ENCODE measurements around the gene NAALADL2.
"Not testable (repeated sequence)": the region's sequence is repeated elsewhere in the genome, so short reads cannot be mapped to it uniquely, and the experiment has no call there.

NAALADL2 gene

DNA sequence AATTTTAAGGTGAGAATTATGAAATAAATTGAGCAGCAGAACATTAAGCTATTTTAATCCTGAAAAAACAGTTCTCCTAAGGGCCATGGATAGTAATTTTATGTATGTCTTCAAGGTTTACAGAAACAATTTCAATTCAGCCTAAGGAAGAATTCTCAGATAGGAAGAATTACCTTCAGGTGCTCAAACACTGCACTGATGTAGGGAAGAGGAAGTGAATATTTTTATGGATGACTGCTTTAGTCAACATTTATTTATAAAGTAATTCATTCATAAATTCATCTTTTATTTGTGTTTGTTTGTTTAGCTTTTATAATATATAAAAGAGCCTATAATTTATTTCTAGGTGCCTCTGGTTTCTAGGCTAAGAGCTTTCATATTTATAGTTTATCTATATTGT, 620.7 kb downstream of the NAALADL2 start:
- no peak for DNase-seq (ENCODE audit: low spot score)

DNA sequence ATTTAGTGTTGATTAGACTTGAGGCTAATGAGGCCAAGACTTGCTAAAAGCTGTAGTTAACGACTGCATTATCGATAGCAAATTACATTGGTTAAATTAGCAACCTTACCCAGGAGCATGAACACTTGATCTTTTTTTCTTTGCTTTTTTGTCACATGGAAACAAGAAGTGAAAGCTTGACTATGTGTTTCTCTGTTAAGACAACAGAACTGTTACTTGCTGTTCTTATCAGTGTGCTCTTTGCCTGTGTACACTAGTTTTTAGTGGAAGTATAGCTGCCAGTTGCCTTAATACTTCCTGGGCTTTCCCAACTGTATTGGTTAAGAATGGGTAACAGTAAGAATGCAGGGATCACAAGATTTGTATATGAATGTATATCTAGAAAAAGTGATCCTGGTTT, 625.5 kb downstream of the NAALADL2 start:
- DNase-seq (ENCODE audit: low spot score) = no peak

DNA sequence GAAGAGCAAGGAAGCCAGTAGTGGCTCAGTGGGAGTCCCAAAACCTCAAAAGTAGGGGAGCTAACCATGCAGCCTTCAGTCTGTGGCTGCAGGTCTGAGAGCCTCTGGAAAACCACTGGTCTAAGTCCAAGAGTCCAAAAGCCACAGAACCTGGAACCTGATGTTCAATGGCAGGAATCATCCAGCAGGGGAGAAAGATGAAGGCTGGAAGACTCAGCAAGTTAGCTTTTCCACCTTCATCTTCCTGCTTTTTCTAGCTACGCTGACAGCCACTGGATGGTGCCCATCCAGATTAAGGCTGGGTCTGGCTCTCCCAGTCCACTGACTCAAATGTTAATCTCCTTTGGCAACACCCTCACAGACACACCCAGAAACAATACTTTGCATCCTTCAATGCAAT, 626.3 kb downstream of the NAALADL2 start:
- DNase-seq (ENCODE audit: low spot score) = no peak

DNA sequence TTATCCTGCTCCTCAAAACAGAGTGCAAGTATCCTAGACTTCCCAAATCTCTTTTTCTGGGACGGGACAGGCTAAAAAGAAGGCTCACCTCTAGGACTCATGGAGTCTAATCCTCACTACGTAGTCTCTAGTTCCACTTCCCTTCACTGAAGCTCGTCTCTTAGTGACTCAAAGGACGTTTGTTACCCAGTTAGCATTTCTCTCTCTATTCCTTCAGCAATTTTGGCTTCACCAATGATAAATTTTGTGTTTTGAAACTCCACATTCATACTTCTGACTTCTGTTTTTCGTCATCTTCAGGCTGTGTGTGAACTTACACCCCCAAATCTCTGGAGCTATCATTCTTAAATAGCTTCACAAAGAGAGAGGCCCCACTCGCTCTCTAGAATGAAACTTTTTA, 627.1 kb downstream of the NAALADL2 start:
- DNase-seq (ENCODE audit: low spot score) = no peak

DNA sequence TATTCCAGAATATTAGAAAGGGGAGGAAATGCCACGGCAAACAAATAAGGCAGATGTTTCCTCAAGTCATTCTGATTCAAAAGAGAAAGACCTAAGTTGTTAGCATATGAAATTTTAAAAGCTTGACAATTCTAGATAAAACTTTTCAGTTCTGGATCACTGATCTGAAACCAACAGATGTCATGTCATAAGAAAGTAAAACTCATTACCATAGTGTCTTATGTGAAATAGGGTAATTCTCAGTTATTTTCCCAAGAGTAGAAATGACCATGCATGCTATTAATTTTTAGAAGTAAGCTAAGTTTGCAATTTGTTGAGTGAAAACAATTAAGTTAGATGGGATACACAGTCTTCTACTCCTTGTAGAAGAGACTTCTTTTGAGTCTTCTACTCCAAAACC, 630.3 kb downstream of the NAALADL2 start:
- no peak for DNase-seq (ENCODE audit: low spot score)

DNA sequence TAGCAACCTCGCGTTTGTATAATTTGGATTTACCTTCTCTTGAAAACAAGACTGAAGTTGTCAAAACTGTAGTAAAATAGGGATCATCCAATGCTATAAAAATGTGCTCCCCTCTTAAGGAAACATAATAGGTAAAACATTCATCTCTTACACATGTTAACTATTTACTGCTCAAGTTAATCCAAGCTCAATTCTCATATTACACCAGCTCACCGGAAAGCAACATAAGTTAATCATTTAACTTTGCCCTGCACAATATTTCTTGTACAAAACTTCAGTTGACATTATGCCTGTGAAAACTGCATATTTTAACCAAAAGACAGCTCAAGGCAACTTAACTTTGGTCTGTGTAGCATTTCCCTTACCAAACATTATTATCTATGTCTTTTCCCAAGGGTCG, 634.2 kb downstream of the NAALADL2 start:
- no peak for DNase-seq (ENCODE audit: low spot score)

DNA sequence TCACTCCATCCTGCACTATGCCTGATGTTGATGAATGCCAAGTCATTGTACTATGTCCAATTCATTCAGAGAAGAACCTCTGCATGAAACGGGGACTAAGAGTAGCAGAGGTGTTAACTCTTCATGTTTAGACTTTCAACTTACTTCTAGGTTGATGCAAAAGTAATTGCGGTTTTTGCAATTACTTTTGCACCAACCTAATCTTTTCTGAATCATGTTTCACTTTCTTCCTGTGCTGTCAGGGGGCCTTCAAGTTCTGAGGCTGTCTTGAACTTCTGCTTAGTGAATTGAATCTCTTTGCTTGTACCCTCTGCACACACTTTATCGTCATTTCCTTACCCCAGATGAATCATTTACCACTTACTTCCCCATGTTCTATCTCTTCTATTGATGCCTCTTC, 636.2 kb downstream of the NAALADL2 start:
- DNase-seq (ENCODE audit: low spot score) = no peak

DNA sequence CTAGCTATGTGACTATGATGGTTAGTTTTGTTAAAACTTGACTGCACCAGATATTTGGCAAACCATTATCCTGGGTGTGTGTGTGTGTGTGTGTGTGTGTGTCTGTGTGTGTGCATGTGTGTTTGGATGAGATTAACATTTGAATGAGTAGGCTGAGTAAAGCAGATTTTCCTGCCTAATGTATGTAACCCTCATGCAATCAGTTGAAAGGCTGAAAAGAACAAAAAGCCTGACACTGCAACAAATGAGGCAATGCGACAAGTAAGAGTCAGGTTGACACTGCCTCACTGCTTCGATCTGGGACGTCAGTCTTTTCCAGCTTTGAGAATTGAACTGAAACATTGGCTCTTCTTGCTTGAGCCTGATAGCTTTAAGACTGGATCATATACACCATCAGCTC, 643.0 kb downstream of the NAALADL2 start:
- DNase-seq (ENCODE audit: low spot score) = no peak

DNA sequence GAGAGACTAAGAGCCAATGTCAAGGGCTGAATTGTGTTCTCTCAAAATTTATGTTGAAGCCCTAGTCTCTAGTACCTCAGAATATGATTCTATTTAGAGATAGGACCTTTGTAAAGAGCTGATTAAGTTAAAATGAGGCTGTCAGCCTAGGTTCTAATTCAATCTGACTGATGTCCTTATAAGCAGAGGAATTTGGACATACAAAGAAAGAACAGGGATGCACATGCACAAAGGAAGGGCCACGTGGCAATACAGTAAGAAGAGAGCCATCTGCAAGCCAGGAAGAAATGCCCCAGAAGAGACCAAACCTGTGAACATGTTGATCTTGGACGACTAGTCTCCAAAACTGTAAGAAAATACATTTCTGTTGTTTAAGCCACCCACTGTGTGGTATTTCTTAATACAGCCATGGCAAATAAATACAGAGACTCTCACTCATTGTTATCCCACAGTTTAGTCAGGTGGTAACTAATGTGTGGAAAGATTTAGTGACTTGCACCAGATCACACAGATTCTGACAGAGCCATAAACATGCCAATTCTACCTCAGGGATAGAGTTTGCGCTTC, 652.2 kb downstream of the NAALADL2 start:
- no peak for DNase-seq (ENCODE audit: low spot score)

DNA sequence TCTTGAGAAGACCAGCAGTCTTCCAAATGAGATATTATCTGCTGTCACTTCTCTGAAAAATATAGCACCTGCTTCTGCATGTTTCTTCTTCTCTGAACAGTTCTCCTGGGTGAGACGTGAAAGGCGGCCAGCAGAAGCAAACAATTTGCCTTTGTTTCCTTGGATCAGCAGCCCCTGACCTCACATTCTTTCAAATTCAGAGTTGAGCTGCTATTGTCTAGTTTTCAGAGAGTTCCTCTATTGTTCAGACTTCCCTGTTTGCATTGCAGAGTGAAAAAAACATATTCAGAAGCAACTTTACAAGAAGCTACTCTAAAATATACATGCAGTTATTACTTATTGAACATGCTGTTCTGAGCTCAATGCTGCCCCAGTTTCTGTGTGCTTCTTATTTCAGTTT, 653.6 kb downstream of the NAALADL2 start:
- no peak for DNase-seq (ENCODE audit: low spot score)

DNA sequence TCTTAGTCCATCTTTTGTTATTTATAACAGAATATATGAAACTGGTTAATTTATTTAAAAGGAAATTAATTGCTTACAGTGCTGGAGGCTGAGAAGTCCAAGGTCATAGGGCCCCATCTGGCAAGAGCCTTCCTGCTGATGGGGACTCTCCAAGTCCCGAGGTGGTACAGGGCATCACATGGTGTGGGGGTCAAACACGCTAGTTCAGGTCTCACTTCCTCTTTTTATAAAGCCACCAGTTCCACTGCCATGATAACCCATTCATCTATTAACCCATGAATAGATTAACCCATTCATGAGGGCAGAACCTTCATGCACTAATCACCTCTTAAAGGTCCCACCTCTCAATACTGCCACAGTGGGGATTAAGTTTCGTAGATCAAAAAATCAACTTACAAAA, 659.3 kb downstream of the NAALADL2 start:
- DNase-seq (ENCODE audit: low spot score) = no peak

DNA sequence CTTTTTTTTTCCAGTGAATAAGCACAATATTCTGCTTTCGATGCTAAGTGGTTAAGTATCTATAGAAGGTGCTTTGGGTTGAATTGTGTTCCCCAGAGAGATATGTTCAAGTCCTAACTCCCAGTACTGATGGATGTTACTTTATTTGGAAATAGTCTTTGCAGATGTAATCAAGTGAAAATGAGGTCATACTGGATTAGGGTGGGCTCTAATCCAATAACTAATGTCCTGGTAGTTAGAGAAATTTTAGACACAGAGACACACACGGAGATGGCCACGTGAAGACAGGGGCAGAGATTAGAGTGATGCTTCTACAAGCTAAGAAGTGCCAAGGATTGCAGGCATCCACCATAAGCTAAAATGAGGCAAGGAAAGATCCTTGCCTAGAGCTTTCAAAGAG, 662.3 kb downstream of the NAALADL2 start:
- no peak for DNase-seq (ENCODE audit: low spot score)

DNA sequence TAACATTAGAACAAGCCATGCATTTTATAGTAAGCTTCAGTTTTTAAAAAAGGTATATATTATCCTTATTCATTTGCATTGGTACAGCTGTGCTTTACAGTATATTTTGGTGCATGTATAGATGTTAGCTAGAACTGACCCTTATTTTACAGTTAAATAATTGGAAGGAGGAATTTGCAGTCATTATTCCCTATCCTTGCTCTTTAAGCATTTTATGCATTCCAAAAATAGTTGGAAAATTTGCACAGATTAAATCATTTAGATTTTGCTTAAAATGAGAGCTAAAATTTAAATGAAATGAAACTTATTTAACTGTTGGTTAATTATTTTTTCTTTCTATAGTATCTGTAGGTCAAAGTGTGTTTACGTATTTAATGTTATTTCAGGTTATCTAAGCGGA, 667.1 kb downstream of the NAALADL2 start:
- DNase-seq (ENCODE audit: low spot score) = no peak

DNA sequence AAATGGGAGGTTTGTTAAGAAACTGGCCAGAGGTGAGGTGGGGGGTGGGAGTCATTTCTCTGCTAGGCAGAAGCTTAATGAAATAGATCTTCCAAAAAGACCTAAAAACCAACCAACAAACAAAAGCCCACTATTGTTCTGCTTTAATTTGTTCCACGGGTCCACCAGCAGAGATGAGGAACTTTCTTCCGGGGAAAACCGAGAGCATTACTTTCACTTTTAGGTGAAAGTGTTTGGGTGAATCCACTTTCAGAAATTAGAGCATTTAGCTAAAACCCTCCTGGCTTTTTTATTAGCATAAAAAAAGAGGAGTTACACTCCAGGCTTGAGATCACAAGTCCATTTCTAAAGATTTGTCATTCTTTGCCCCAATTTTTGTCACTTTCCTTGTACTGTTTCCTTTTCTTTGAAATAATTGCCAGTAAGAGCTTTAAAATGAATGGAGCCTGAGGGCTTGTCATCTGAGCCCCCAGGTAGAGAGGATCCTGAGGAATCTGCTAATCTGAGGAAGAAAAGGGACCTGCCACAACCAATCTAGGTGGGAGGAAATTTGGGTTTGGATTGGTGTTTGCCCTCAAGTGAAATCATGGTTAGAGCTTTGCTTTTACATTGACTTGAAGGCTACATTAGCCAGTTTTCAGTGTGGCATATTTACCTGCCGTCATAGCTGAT, 667.6 kb downstream of the NAALADL2 start:
- DNase-seq (ENCODE audit: low spot score) = no peak

DNA sequence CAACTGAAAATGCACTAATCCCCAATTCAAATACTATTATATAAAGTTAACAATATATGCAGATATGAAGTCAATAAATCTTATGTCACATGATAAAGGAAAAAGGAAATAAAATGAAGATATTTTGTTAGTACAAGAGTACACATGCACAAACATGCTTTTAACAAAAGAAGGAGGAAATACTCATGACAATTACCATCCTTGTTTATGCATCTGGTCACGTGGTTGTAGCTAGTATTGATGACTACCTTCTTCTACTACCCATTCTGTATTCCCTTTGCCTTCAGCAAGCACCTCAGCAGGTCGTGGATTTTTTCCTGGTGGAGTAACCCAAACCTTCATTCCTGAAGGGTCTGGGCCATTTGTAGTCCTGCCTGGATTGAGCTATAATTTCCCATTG, 669.6 kb downstream of the NAALADL2 start:
- DNase-seq (ENCODE audit: low spot score) = not testable (repeated sequence)

DNA sequence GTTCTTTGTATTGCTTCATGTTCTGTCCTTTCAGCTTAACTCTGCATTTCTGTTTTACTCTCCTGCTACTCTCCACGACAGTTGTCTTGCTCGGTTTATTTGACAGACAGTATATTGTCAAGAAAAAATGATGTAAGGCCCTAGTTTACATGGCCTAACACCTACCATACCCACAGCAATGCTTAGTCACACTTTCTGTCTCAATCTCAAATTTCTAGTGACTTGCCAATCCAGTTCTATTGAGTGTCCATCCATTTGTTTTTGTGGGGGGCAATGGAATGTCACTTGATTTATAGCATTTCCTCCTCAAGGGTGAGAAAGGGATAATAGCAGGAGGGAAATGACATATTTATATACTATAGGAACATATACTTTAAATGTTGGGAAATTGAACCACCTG, 676.2 kb downstream of the NAALADL2 start:
- no peak for DNase-seq (ENCODE audit: low spot score)

DNA sequence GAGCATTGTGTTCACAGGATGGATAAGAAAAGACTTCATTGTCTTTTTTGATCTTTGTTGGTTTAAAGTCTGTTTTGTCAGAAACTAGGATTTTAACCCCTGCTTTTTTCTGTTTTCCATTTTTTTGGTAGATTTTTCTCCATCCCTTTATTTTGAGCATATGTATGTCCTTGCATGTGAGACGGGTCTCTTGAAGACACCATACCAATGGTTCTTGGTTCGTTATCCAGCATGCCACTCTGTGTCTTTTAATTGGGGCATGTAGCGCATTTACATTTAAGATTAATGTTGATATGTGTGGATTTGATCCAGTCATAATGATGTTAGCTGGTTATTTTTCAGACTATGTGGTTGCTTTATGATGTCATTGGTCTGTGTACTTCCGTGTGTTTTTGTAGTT, 687.0 kb downstream of the NAALADL2 start:
- DNase-seq (ENCODE audit: low spot score) = no peak

DNA sequence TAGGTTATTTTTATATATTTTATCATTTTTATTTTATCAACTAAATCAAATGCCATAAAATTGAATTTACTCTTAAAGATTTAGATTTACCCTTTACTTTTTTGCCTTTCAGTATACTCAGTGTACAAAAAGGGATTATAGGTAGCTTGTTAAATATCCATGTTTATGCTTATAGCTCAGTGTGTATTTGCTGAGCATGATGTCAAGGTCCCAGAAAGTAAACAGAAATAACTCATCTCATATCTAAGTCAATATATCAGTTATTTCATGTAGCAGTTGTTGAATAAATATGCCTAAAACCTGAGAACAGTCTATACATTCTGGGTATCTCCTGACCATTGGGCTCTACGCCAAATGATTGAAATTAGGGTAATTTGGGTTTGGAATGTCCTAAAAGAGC, 693.8 kb downstream of the NAALADL2 start:
- DNase-seq (ENCODE audit: low spot score) = no peak

DNA sequence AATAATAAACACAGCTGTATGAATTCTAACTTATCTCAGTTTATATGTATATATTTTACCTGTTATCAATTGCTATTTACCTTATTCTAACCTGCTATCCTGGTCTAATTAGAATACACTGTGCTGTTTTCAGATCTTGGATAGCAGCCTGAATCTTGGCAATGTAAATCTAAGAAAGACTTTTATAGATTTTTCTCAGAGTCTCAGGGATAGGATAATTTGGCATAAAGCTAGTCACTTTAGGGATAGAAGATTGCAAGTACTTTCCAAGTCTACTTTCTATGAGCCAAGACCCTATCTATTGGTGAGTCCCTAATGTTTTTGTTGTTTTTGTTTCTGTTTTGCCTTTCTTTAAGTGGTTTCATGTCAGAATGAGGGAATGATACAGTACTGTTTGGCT, 695.7 kb downstream of the NAALADL2 start:
- no peak for DNase-seq (ENCODE audit: low spot score)

DNA sequence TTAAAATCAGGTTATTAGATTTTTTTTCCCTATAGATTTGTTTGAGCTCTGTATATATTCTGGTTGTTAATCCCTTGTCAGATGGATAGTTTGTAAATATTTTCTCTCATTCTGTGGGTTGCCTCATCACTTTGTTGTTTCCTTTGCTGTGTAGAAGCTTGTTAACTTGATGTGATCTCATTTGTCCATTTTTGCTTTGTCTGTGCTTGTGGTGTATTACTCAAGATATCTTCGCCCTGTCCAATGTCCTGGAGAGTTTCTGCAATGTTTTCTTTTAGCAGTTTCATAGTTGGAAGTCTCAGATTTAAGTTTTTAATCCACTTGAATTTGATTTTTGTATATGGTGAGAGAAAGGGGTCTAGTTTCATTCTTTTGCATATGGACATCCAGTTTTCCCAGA, 699.1 kb downstream of the NAALADL2 start:
- DNase-seq (ENCODE audit: low spot score) = no peak

DNA sequence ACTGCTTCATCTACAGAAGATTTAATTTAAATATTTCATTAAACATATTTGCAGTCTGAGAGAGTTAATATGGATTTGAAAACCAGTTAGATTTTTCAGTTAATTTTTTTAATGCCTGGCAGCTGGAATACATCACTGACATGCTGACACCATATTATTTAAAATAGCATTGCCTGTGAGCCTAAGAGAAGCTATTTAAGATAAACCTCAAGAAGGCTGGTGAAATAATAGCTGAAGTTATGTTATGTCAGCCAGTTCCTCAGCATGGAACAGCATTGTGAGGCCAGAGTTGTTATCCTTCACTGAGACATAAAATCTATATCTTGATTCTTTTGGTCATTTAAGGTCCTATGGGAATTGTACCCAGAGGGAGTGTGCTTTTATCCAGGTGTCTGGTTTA, 705.2 kb downstream of the NAALADL2 start:
- DNase-seq (ENCODE audit: low spot score) = no peak

DNA sequence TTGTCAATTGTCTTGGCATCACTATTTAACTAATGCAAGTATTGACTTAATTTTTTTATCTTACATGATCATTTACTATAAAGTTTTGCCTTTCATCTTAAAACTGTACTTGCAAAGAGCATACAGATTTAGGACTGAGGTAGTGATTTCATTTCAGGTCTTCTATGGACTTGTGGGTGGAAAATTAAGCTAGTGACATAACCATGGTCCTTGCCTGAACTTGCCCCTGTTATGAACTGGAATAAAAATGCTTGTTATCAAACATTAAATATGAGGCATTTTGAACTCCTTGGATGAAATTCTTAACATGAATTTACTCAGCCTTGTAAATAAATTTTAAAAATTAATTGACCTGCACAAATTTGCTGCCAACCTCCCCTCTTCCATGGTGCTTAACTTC, 712.0 kb downstream of the NAALADL2 start:
- no peak for DNase-seq (ENCODE audit: low spot score)

DNA sequence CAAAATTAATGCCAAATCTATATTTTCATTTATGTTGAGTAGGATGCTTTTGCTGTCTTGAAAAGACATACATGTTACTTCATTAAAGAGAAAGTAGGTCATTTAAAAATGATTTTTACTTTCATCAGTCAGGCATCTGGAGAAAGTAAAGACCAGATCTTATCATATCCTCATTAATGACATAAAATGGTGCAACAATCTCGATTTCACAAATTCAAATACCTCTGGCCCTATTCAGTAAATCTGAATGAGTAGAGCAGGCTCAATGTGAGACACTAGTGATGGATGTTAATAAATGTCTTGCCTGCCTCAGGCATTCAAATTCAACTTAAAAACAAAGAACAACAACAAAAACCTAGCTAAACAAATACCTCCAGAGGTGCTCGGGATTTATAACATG, 714.1 kb downstream of the NAALADL2 start:
- DNase-seq (ENCODE audit: low spot score) = no peak

DNA sequence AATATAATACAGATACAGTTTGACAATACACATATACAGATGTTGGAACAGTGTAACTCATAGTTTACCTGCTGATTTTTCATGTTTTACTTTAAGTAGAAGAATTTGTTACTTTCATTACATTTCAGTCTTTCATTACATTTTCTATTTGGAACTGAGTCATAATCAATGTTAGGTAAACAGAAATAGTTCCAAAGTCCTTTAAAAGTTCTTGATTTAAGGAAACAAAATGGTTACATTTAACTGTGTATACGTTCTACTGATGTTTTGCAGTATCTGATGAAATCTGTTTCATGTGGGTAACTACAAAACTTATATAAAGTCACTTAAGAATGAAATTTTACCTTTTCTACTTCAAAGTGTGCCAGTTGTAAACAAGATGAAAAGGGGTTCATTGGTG, 721.2 kb downstream of the NAALADL2 start:
- no peak for DNase-seq (ENCODE audit: low spot score)

DNA sequence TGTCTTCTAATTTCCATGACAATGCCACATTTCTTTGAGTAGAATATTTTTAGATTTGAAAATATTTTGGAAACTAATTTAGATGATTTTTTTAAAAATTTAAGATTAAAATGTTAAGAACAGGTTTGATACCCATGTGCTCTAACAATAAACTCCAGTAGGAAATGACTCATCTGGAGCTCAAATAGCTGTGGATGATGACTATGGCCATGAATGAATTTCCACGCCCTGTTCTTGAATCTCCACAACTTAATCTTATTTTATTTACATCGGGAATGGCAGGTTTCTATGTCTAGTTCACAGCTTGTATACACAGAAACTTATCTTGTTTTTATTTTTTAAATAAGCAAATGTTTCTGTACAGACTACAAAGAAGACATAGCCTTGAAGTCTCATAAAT, 726.8 kb downstream of the NAALADL2 start:
- DNase-seq (ENCODE audit: low spot score) = no peak
